Stimulated activated CD4-positive, alpha-beta T cell treated with anti-CD3 and anti-CD28 coated beads, Interleukin-12 subunit alpha, Interleukin-12 subunit beta, amount 100 ng/mL, for 4 hours (primary cell): ENCODE measurements around the gene SPATA6L.

ENCODE experiments used
- DNase-seq: peaks from one replicate; pipeline ENCODE4 v3.0.0-alpha.2; 2020

SPATA6L gene

DNA sequence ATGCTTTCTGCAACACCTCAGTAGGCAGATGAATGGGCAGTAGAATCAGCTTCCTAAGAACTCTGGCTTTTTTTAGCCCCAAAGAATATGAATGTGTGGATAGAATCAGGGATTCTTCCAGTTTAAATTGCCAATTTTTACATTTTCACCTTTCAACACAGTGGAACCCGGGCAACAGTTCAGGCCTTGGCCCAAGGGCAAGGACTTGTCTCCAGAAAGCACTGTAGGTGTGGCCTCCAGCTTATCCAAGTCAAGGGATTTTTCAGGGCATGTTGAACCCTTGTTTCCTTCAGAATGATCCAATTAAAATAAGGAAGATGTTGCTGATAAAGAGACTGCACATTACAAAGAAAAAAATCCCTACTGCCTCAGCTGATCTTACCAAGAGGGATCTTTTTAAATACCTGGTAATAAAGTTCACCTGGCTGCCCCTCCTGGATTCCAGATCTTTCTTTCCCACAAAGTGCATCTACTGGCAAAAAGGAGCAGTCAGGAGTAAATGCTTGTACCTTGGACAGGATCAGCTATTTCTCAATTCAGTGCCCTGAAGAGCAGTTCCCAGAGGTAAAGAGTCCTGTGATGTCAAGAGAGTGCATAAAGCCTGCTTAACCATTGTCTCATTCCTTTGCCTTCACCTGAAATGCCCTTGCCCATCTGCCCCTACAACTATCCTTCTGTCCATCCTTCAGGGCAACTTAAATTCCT is 84.3 kb downstream of the SPATA6L start:
- no peak for DNase-seq

GRCh38 chr9:4581035-4581760 is 85.1 kb downstream of the SPATA6L start:
- DNase-seq, result no peak

DNA sequence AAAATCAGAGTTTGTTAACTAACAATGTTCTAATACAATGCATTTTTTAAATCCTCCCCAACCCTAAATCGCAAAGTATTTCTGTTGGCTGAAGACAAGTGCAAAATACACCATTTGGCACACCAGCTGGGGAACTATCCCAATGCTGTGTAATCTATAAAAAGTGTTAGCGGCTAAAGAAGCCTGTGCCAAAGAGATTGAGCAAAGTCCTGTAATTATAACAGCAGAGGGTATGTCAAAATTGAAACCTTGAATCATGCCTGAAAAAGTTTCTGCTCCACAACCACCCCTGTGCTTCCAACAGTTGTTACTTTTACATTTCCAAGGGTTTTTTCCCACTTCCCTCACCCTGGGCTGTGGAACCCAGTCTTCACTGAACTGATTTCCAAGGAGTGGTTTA is 87.3 kb downstream of the SPATA6L start:
- DNase-seq, result no peak

GRCh38 chr9:4576448-4576847 is 89.8 kb downstream of the SPATA6L start:
- no peak for DNase-seq

DNA sequence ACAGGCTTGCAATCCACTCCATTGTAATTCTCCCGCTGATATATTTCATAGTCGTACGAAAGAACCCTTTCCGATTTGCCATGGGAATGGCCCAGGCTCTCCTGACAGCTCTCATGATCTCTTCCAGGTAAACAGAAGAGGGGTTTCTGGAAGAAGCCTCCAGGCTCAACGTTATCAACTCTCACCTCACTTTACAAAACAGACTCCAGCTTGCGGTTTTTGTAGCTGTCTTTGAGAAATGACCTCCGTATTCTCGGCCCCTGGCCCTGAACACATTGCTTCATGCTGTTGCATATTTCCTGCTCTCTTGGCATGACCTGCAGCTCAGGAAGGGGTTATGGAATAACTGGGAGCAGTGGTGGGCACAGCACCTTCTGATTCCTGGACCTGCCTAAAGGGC is 90.3 kb downstream of the SPATA6L start:
- no peak for DNase-seq

DNA sequence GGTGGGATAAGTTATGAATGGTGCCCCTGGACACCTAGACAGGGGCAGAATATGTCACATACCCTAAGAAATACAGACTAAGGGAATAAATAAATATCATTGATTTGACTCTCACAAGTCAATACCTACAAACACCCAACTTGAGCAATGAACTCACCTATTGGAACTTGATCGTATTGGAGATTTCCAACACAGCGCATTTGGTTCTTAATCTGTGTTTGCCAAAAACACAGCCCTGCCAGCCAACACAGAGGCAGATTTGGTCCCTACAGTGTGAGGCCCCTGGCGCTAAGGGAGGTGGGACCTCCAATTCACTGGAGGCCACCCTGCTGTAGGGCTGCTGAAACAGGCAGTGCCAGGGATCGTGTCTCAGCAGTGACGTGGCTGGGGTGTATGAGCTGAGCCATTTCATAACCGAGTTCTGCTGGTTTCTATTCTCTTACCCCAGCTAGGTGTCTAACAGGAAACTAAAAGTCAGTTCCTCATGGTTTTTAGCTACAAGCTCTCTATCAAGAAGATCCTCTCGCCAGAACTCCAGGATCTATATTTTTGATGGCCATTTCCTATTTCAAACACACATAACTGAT is 91.5 kb downstream of the SPATA6L start:
- no peak for DNase-seq

GRCh38 chr9:4573634-4574389 is 92.5 kb downstream of the SPATA6L start:
- DNase-seq, result no peak

- no peak for DNase-seq
Observed at GRCh38 chr9:4573176-4573575, 93.1 kb downstream of the SPATA6L start.

DNA sequence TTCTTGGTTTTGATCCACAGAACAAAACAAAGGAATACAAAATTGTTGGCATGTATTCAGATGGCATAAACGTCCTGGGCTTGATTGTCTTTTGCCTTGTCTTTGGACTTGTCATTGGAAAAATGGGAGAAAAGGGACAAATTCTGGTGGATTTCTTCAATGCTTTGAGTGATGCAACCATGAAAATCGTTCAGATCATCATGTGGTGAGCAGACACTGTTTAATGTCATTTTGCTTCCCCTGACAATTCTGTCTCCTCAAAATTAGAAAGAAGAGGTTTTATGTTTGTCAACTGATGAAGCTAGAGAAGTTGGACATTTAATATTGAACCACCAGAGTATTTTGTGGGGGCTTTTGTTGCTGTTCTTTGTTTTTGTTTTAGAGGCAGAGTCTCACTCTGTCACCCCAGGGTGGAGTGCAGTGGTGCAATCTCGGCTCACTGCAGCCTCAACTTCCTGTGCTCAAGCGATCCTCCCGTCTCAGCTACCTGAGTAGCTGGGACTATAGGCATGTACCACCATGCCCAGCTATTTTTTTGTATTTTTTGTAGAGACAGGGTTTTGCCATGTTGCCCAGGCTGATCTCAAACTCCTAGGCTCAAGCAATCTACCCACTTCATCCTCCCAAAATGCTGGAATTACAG is 94.0 kb downstream of the SPATA6L start:
- DNase-seq, result no peak

DNA sequence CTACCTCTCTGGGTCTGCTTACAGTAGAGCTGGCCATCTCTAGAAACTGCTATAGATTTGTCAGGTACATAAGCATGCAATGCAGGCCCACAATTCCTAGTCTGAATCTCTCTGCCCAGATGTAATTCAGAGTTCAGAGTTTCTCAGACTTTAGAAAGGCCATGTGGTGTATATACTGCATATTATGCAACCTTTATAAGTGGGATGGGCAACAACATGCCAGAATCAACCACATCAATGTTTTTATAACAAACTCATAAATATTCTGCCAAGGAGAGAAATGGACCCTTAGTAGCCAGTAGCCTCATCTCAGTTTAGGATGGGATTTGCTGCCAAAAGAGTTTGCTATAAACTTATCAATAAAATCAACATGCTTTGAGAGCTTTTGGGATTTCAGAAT is 97.2 kb downstream of the SPATA6L start:
- DNase-seq, result no peak

GRCh38 chr9:4567601-4568000 is 98.7 kb downstream of the SPATA6L start:
- no peak for DNase-seq

DNA sequence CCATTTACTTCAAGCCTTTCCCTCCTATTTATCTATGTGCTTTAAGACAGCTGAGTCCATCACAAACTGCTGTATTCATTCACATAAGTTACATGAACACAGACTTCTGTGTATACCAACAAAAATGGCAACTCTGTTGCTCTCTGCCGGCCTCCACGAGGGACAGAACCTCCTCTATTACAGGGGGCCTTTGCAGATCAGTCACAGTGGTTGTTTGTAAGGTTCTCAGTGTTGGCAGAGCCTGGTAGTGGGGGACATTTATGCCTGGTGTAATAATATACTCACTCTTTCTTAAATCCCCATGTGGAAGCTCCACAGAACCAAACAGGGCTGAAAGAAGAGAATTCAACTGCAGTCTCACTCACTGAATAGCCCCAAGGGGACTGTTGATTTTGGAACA is 99.5 kb downstream of the SPATA6L start:
- no peak for DNase-seq

DNA sequence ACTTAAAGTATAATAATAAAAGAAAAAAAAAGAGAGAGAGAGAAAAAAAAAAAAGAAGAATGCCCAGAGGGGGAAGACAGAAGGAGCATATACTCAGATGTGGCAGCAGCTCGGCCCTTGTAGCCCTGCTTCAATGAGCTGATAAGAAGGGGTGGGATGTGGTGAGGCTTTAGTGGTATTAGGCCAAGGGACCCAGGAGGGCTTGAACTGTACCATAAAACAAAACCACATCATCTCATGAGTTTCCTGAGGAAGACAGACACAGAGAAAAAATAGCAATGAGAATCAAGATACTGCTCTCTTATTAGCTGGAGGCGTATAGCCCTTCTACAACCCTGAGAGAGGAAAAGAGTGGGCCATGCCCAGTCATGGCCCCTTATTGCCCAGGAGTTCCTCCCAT is 103.2 kb downstream of the SPATA6L start:
- DNase-seq, result no peak

DNA sequence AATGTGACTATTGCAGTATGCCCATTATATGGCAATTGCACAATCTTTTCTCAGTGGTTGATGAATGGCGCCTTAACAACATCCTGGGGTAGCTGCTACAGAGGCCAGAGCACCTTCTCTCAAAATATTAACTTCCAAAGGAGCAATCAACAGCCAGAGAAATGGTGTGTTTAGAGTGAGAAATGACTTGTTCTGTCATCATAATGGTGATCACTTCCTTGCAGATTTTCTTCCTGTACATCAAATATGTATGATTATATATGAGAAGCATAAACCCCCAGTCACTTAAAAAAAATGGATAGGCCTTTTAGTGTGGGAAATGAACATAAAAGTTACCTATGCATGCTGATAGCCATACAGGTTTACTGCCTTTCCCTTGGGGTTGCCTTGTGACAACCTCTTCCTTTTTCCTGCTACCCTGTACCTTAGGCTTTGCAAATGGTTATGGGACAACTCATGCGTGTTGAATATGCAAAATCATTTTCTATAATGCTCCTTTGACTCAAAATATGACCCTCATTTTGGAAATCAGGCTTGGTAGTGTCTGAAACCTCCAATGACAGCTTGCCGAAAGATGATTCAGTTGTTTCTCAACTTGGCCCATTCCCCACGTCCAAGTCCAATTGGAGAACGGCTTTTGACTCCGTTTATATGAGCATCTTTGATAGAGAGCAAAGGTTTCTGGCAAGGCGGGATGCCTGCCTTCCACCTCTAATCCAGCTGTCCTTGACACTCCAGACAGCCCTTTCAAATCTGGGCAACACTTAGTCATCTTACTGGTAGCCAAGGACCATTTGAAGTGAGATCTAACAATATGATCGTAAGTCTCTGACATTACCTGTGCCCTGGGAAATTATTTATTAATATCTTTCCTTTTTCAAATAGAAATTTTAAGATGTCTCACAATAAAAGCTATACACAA is 106.8 kb downstream of the SPATA6L start:
- DNase-seq, result no peak

DNA sequence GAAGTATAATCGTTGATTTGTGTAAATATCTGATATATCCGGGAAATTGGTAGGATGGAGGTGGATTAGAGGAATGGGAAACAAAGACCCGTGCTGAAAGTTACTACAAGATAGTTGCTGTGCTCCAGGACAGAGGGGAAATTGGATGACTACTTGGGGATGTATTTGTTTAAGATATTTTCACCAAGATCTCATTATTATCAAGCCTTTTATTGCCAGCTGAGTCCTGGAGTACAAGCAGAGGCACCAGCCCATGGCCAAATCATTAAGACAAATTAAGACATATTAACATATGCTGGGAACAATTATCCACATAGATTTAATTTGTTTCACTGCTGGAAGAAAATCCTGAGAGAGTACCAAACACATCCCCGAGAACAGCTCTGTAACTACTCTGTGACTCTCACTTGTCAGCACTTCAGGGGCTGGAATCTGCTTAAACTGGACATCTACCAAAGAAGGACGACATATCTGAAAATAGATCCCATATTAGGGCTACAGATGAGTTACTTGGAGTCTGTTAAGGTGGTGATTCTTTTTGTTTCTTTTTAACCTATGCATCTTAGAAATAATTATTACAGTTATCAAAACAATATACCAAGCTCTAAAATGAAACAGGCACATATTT is 107.8 kb downstream of the SPATA6L start:
- no peak for DNase-seq

- no peak for DNase-seq
Observed at GRCh38 chr9:4555236-4555635, 111.0 kb downstream of the SPATA6L start.

DNA sequence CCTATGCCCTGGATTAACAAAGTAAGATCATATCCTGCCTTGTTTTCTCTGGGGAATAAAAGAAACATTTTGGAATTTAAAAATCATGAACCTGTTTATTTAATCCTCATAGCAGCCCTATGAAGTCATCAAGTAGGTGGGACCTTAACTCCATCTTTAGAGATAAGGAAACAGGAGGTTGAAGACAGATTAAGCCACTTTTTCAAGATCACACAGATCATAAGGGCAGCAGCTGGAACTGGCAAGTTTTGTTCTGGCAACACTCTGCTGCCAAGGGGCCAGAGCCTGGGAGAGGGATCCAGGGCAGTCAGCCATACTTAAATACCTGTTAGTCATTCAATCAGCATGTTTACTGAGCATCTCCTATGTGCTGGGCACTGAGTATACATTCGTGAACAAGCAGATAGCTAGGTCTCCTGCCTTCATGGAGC is 112.3 kb downstream of the SPATA6L start:
- no peak for DNase-seq

DNA sequence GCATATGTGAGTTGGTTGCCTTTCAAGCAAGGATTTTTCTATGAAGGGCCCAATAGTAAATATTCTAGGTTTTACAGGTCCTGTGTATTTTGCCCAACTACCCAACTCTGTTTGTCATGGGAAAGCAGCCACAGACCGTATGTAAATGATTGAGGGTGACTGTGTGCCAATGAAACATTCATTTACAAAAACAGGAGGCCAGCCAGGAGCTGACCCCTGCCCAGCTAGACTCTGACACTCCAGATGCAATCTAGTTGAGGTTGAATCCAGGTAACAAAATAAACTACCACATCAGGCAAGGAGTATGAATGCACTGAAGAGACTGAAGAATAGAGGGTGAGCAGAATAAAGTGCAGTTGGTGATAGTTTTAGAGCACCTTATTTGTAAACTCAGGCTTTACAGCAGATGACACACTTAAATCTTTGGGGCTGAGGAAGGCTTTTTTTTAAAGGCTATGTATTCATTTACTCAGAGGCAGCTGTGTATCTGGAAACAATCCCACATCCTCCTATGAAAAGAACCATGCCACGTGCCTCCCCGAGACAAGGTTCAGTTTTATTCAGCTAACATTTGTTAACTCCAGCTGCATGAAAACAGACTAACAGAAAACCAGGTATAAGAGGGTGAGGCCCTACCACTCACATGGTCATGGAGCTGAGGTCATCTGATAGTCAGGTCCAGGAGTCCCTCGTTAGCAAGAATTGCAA is 115.3 kb downstream of the SPATA6L start:
- DNase-seq, result no peak

- no peak for DNase-seq
Observed at GRCh38 chr9:4549751-4550295, 116.5 kb downstream of the SPATA6L start.
